ENCODE measurements around the gene GLIS2. TPM values are rescaled to one million over a fixed set of nuclear protein-coding genes. Genes with fewer than 3 reads are reported as not detected.
A peak's percentile ranks its signal among the peaks of the same experiment; 100 is the strongest.

Gene GLIS2
- total RNA-seq, 2 experiments from 2014 or later = not detected

DNA sequence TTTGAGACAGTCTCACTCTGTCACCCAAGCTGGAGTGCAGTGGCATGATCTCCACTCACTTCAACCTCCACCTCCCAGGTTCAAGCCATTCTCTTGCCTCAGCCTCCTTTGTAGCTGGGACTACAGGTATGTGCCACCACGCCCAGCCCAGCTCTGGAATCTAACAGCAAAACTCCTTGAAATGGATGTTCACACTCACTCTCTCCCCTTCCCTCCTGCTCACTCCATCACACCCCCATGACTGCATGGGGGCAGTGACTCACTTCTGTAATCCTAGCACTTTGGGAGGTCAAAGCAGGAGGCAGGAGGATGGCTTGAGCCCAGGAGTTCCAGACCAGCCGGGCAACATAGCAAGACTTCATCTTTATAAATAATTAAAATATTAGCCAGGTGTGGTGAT lies 31.9 kb upstream of the GLIS2 start:
- Mint-ChIP-seq H3K9me3 (no peaks in the 10 kb centered on the region), H3K36me3 (ENCODE audit: low read depth) (no peaks in the 10 kb centered on the region), H3K27me3 (peaks cover 12% of the 10 kb centered on the region), H3K27ac (no peak overlapping the region), H3K4me1 (ENCODE audit: low read depth) (no peaks in the 10 kb centered on the region), H3K4me3 (no peak overlapping the region)
- DNase-seq = no peak
- TF ChIP-seq, protein P1, sequence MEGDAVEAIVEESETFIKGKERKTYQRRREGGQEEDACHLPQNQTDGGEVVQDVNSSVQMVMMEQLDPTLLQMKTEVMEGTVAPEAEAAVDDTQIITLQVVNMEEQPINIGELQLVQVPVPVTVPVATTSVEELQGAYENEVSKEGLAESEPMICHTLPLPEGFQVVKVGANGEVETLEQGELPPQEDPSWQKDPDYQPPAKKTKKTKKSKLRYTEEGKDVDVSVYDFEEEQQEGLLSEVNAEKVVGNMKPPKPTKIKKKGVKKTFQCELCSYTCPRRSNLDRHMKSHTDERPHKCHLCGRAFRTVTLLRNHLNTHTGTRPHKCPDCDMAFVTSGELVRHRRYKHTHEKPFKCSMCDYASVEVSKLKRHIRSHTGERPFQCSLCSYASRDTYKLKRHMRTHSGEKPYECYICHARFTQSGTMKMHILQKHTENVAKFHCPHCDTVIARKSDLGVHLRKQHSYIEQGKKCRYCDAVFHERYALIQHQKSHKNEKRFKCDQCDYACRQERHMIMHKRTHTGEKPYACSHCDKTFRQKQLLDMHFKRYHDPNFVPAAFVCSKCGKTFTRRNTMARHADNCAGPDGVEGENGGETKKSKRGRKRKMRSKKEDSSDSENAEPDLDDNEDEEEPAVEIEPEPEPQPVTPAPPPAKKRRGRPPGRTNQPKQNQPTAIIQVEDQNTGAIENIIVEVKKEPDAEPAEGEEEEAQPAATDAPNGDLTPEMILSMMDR (IDR thresholded peaks at IDR 0.05) = no peak
- Histone ChIP-seq H3K36me3 (ENCODE audit: insufficient read depth, low read length) (no peaks in the 10 kb centered on the region), H3K27me3 (ENCODE audit: control insufficient read depth in 1 of 2, insufficient read depth in 2 of 2, low read length in 2 of 2) (peaks cover 0 to 3% of the 10 kb centered on the region in 2 experiments), H3K4me1 (ENCODE audit: insufficient read depth, low read length) (peaks cover 8% of the 10 kb centered on the region), H3K27ac (ENCODE audit: low read depth in 1 of 2, low read length in 2 of 2) (no peak overlapping the region), H3K4me3 (ENCODE audit: low read length) (no peak overlapping the region), H3K9me3 (ENCODE audit: control insufficient read depth in 1 of 2, insufficient read depth in 1 of 2, low read length in 2 of 2) (no peaks in the 10 kb centered on the region)
- intact Hi-C loops (cut with DNase I, micrococcal nuclease) = loop anchor here in 1 of 2 experiments (10.0 kb wide), 1 partner anchor 301 kb away; no protein-coding TSS in a partner anchor
- no peak for ATAC-seq (ENCODE audit: poor library complexity)
- CTCF ChIA-PET = interaction anchor here (1.5 kb wide), 1 partner anchor 12 kb away, joined by 3 read pairs; no protein-coding TSS in a partner anchor
- POLR2A ChIA-PET = no interaction called here

- Histone ChIP-seq H3K36me3 (ENCODE audit: insufficient read depth, low read length) (no peaks in the 10 kb centered on the region), H3K27me3 (ENCODE audit: control insufficient read depth in 1 of 2, insufficient read depth in 2 of 2, low read length in 2 of 2) (peaks cover 0 to 3% of the 10 kb centered on the region in 2 experiments), H3K4me1 (ENCODE audit: insufficient read depth, low read length) (peaks cover 8% of the 10 kb centered on the region), H3K27ac (ENCODE audit: low read depth in 1 of 2, low read length in 2 of 2) (no peak overlapping the region), H3K9me3 (ENCODE audit: control insufficient read depth in 1 of 2, insufficient read depth in 1 of 2, low read length in 2 of 2) (no peaks in the 10 kb centered on the region), H3K4me3 (ENCODE audit: low read length) (no peak overlapping the region)
- no peaks in the 10 kb centered on the region for H3K36me3 Mint-ChIP-seq (ENCODE audit: low read depth)
- no peaks in the 10 kb centered on the region for H3K9me3 Mint-ChIP-seq
- TF ChIP-seq, protein P1 (IDR thresholded peaks at IDR 0.05) = no peak
- ChIA-PET CTCF (no interaction called here), POLR2A (no interaction called here)
- DNase-seq = no peak
- no peaks in the 10 kb centered on the region for H3K4me1 Mint-ChIP-seq (ENCODE audit: low read depth)
- no peak overlapping the region for H3K27ac Mint-ChIP-seq
- H3K27me3 Mint-ChIP-seq = peaks cover 12% of the 10 kb centered on the region
- no peak overlapping the region for H3K4me3 Mint-ChIP-seq
- intact Hi-C loops (cut with DNase I, micrococcal nuclease) = loop anchor here in 1 of 2 experiments (10.0 kb wide), 1 partner anchor 300 kb away; no protein-coding TSS in a partner anchor
- no peak for ATAC-seq (ENCODE audit: poor library complexity)
These were observed 30.7 kb upstream of the GLIS2 start for GRCh38 chr16:4285167-4285566.

GRCh38 chr16:4288148-4288921 lies 27.5 kb upstream of the GLIS2 start:
- intact Hi-C loops (cut with DNase I, micrococcal nuclease) = loop anchor here (1.0 to 10.0 kb wide), 4 partner anchors 12 to 296 kb away; no protein-coding TSS in a partner anchor
- Mint-ChIP-seq H3K4me3 (no peak overlapping the region), H3K27ac (no peak overlapping the region), H3K36me3 (ENCODE audit: low read depth) (no peaks in the 10 kb centered on the region), H3K9me3 (no peaks in the 10 kb centered on the region), H3K27me3 (peaks cover 12% of the 10 kb centered on the region), H3K4me1 (ENCODE audit: low read depth) (no peaks in the 10 kb centered on the region)
- H3K4me1 ChIP-seq (ENCODE audit: insufficient read depth, low read length) = peaks cover 8% of the 10 kb centered on the region
- POLR2A ChIA-PET = interaction anchor here (0.8 kb wide), 1 partner anchor 42 kb away, joined by 4 read pairs; no protein-coding TSS in a partner anchor
- H3K27me3 ChIP-seq (ENCODE audit: control insufficient read depth in 1 of 2, insufficient read depth in 2 of 2, low read length in 2 of 2) = peaks cover 0 to 3% of the 10 kb centered on the region in 2 experiments
- no peak overlapping the region for H3K4me3 ChIP-seq (ENCODE audit: low read length)
- H3K27ac ChIP-seq (ENCODE audit: low read depth in 1 of 2, low read length in 2 of 2) = no peak overlapping the region
- peak; percentile 97 for ATAC-seq (ENCODE audit: poor library complexity)
- CTCF ChIA-PET = interaction anchor here (0.7 to 2.0 kb wide), 10 partner anchors 10 to 241 kb away, joined by 3 to 20 read pairs (median 4); no protein-coding TSS in a partner anchor
- H3K9me3 ChIP-seq (ENCODE audit: control insufficient read depth in 1 of 2, insufficient read depth in 1 of 2, low read length in 2 of 2) = no peaks in the 10 kb centered on the region
- peak; percentile 75 to 92 (median 80) for DNase-seq
- TF ChIP-seq, protein P1 (IDR thresholded peaks at IDR 0.05) = peak; percentile 99
- no peaks in the 10 kb centered on the region for H3K36me3 ChIP-seq (ENCODE audit: insufficient read depth, low read length)

Measured in CD4-positive, alpha-beta T cell (primary cell).